Smooth muscle cell (in vitro differentiated cells): ENCODE data around the gene MCCC1. TPM values are rescaled to one million over a fixed set of nuclear protein-coding genes. Genes with fewer than 3 reads are reported as not detected.
"Not testable (repeated sequence)": the region's sequence is repeated elsewhere in the genome, so short reads cannot be mapped to it uniquely, and the experiment has no call there.

ENCODE experiments used
- DNase-seq: peaks from one replicate; lab custom pipeline; 2025; ENCODE audit not compliant: unreplicated experiment; lab: John Stamatoyannopoulos, UW
- H2AFZ ChIP-seq: fragments of 200-600 bp; sonication (generic); 2 replicates; pipeline ENCODE4 v1.6.0; 2016; ENCODE audit warnings: antibody characterized with exemption, low read depth, mild to moderate bottlenecking
- H3F3A ChIP-seq: fragments of 200-600 bp; sonication (generic); 2 replicates; pipeline ENCODE4 v1.6.0; 2017; ENCODE audit warnings: antibody characterized with exemption, low read depth
- H3K27ac ChIP-seq: fragments of 200-600 bp; sonication (generic); 2 replicates; pipeline ENCODE4 v1.5.1; 2016; ENCODE audit warnings: low read depth, mild to moderate bottlenecking
- H3K27me3 ChIP-seq: fragments of 200-600 bp; sonication (generic); 2 replicates; pipeline ENCODE4 v1.6.1; 2016; ENCODE audit warnings: low read depth, mild to moderate bottlenecking
- H3K36me3 ChIP-seq: fragments of 200-600 bp; sonication (generic); 2 replicates; pipeline ENCODE4 v1.5.1; 2016; ENCODE audit warnings: low read depth
- H3K4me1 ChIP-seq: fragments of 200-600 bp; sonication (generic); 2 replicates; pipeline ENCODE4 v1.5.1; 2016; ENCODE audit warnings: low read depth
- H3K4me2 ChIP-seq: fragments of 200-600 bp; sonication (generic); 2 replicates; pipeline ENCODE4 v1.6.0; 2016; ENCODE audit warnings: mild to moderate bottlenecking
- H3K4me3 ChIP-seq: fragments of 200-600 bp; sonication (generic); 2 replicates; pipeline ENCODE4 v1.5.1; 2016; ENCODE audit warnings: mild to moderate bottlenecking
- H3K79me2 ChIP-seq: fragments of 200-600 bp; sonication (generic); 2 replicates; pipeline ENCODE4 v1.6.0; 2016; ENCODE audit warnings: low read depth, mild to moderate bottlenecking
- H3K9ac ChIP-seq: fragments of 200-600 bp; sonication (generic); 2 replicates; pipeline ENCODE4 v1.6.0; 2016; ENCODE audit warnings: low read depth
- H3K9me3 ChIP-seq: fragments of 200-600 bp; sonication (generic); replicated peaks from 2 replicates; pipeline ENCODE4 v1.5.1; 2016; ENCODE audit warnings: low read depth
- H4K20me1 ChIP-seq: fragments of 200-600 bp; sonication (generic); 2 replicates; pipeline ENCODE4 v1.6.0; 2016; ENCODE audit warnings: low read depth
- CTCF ChIP-seq: fragments of 200-600 bp; sonication (generic); IDR thresholded peaks from 2 replicates; pipeline ENCODE4 v1.5.1; 2017; ENCODE audit warnings: borderline replicate concordance, mild to moderate bottlenecking, antibody characterized with exemption; ENCODE audit not compliant: insufficient read depth, poor library complexity, severe bottlenecking
- WGBS: methylation state at CpG from one replicate; pipeline ENCODE4 v1.1.7; 2016; ENCODE audit warnings: low lambda C conversion rate; 5-methylcytosine and 5-hydroxymethylcytosine counted together
- polyA plus RNA-seq: library from polyadenylated mRNA; unstranded; fragments of >200 nt; fragmentation: Nextera tagmentation; extraction: Ambion mirVana; gene quantifications from 2 replicates; pipeline ENCODE4 v1.2.1, GENCODE V29; 2016
- total RNA-seq: library from RNA; depleted of rRNA; stranded (reverse); fragments of >200 nt; gene quantifications from 2 replicates; pipeline ENCODE4 v1.2.3, GENCODE V29; 2014

Gene MCCC1
- total and polyA plus RNA-seq, 2 experiments from 2014 or later: 10.4 to 12.1 TPM

GRCh38 chr3:183070892-183071291 is 28.4 kb downstream of the MCCC1 start:
- DNase-seq: no peak
- Histone ChIP-seq H2AFZ (no peak overlapping the region), H4K20me1 (no peaks in the 10 kb centered on the region), H3K79me2 (no peaks in the 10 kb centered on the region), H3K27me3 (no peaks in the 10 kb centered on the region), H3K4me2 (no peak overlapping the region), H3K27ac (no peak overlapping the region), H3K4me1 (no peaks in the 10 kb centered on the region), H3K9me3 (no peaks in the 10 kb centered on the region), H3K4me3 (no peak overlapping the region), H3F3A (no peaks in the 10 kb centered on the region), H3K9ac (no peak overlapping the region), H3K36me3 (peaks cover 12% of the 10 kb centered on the region)
- no peak for TF ChIP-seq CTCF
- 97% methylated on average over 6 of the region's 6 CpGs for WGBS

GRCh38 chr3:183069086-183069485 is 30.2 kb downstream of the MCCC1 start:
- Histone ChIP-seq H4K20me1 (no peaks in the 10 kb centered on the region), H3K36me3 (peaks cover 12% of the 10 kb centered on the region), H3K9ac (no peak overlapping the region), H3K9me3 (no peaks in the 10 kb centered on the region), H3K4me2 (no peak overlapping the region), H2AFZ (no peak overlapping the region), H3K4me1 (no peaks in the 10 kb centered on the region), H3F3A (no peaks in the 10 kb centered on the region), H3K27me3 (no peaks in the 10 kb centered on the region), H3K27ac (no peak overlapping the region), H3K79me2 (no peaks in the 10 kb centered on the region), H3K4me3 (no peak overlapping the region)
- TF ChIP-seq CTCF: no peak
- DNase-seq: no peak
- WGBS: 3% methylated on average over 1 of the region's 1 CpG

- not testable (repeated sequence) for H4K20me1 ChIP-seq, H3K4me2 ChIP-seq, H3K27ac ChIP-seq, DNase-seq, H3K4me1 ChIP-seq, H3K79me2 ChIP-seq, H3K9me3 ChIP-seq, H3K4me3 ChIP-seq, H3F3A ChIP-seq, H3K9ac ChIP-seq, H3K27me3 ChIP-seq, H2AFZ ChIP-seq
- 97% methylated on average over 2 of the region's 2 CpGs for WGBS
- H3K36me3 ChIP-seq: peaks cover 12% of the 10 kb centered on the region
Observed at GRCh38 chr3:183066891-183067290, 32.4 kb downstream of the MCCC1 start.

GRCh38 chr3:183064475-183064874 is 34.8 kb downstream of the MCCC1 start:
- H3K79me2 ChIP-seq: no peaks in the 10 kb centered on the region
- no peak overlapping the region for H3K9ac ChIP-seq
- DNase-seq: no peak
- peaks cover 5% of the 10 kb centered on the region for H3K36me3 ChIP-seq
- H3F3A ChIP-seq: no peaks in the 10 kb centered on the region
- no peaks in the 10 kb centered on the region for H4K20me1 ChIP-seq
- H3K27ac ChIP-seq: no peak overlapping the region
- H3K4me3 ChIP-seq: no peak overlapping the region
- no peaks in the 10 kb centered on the region for H3K4me1 ChIP-seq
- no peaks in the 10 kb centered on the region for H3K27me3 ChIP-seq
- H2AFZ ChIP-seq: no peak overlapping the region
- TF ChIP-seq CTCF: no peak
- 95% methylated on average over 36 of the region's 36 CpGs for WGBS
- no peak overlapping the region for H3K4me2 ChIP-seq
- H3K9me3 ChIP-seq: no peaks in the 10 kb centered on the region
